Astrocyte of the spinal cord (primary cell): ENCODE data around the gene MYO3B.

ENCODE experiments used
- DNase-seq: peaks from one replicate; pipeline ENCODE4 v3.0.0; 2011; ENCODE audit warnings: low read depth, low spot score
- H3K4me3 ChIP-seq: 2 replicates; pipeline ENCODE4 v1.5.1; 2011; ENCODE audit warnings: low read depth, mild to moderate bottlenecking, low read length, moderate library complexity
- in situ Hi-C: cut with HindIII; loops from 2 replicates; pipeline ENCODE4 v1.10.0; 2017; ENCODE audit warnings: low sequenced_read_pairs
- TF ChIP-seq, protein P1 (sequence below): IDR thresholded peaks from 2 replicates; pipeline ENCODE4 v1.5.1; 2012; ENCODE audit warnings: low read depth, mild to moderate bottlenecking, low read length, inconsistent platforms

The MYO3B gene

DNA sequence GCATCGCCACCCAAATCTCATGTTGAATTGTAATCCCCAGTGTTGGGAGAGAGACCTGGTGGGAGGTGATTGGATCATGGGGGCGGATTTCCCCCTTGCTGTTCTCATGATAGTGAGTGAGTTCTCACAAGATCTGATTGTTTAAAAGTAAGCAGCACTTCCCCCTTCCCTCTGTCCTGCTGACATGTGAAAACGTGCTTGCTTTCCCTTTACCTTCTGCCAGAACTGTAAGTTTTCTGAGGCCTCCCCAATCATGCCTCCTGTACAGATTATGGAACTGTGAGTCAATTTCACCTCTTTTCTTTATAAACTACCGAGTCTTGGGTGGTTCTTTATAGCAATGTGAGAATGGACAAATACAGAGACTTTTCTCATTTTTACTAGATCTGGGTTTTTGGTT lies 375.8 kb downstream of the MYO3B start:
- no peak for DNase-seq
- TF ChIP-seq, protein P1, sequence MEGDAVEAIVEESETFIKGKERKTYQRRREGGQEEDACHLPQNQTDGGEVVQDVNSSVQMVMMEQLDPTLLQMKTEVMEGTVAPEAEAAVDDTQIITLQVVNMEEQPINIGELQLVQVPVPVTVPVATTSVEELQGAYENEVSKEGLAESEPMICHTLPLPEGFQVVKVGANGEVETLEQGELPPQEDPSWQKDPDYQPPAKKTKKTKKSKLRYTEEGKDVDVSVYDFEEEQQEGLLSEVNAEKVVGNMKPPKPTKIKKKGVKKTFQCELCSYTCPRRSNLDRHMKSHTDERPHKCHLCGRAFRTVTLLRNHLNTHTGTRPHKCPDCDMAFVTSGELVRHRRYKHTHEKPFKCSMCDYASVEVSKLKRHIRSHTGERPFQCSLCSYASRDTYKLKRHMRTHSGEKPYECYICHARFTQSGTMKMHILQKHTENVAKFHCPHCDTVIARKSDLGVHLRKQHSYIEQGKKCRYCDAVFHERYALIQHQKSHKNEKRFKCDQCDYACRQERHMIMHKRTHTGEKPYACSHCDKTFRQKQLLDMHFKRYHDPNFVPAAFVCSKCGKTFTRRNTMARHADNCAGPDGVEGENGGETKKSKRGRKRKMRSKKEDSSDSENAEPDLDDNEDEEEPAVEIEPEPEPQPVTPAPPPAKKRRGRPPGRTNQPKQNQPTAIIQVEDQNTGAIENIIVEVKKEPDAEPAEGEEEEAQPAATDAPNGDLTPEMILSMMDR = no peak
- no peak overlapping the region for H3K4me3 ChIP-seq
- in situ Hi-C loops = no loop called here

DNA sequence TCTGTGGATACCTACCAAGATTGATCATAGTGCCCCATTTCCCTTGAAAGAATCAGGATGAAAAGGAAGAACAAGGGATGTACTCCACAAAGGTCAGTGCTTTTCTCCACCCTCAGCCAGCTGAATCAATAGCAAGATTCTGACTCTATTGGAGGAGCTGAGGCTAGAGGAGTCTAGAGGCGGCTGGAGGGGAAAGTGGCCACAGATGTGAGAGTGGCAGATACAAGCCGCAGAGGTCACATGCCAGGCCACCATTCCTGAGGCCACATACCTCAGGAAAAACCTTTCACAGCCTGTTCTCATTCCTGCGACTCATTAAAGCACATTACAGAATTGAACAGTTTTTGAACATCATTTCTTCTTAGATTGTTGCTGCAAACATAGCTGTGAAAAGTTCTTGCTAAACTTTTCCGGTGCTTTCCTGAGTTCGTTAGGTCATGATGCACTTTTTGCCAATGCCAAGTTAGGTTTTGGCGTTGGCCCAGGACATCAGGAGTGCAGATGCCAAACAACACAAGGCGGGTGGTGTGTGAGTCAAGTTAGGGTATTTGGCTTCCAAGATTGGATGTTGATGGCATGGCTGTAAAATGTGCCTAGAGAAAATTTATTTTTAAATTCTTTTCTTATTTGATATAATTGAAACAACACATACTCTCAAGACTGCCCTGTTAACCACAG lies 376.5 kb downstream of the MYO3B start:
- H3K4me3 ChIP-seq = no peak overlapping the region
- peak; percentile 78 for DNase-seq
- TF ChIP-seq, protein P1 = no peak
- in situ Hi-C loops = no loop called here

DNA sequence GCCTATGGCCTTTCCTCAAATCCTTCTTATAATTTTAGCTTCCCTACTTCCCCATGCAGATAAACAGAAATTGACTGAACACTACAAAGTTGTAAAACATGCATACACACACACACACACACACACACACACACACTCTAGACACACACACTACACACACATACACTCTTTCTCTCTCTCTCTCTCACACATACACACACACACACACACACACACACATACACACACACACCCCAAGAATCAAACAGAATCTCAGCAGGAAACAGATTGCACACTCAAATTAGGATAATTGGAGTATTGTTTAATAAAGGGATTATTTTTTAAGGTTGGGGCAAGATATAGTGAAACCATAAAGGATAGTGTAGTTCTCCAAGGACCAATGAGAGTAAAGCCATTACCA lies 385.0 kb downstream of the MYO3B start:
- TF ChIP-seq, protein P1 = no peak
- in situ Hi-C loops = no loop called here
- no peak for DNase-seq
- H3K4me3 ChIP-seq = no peak overlapping the region

DNA sequence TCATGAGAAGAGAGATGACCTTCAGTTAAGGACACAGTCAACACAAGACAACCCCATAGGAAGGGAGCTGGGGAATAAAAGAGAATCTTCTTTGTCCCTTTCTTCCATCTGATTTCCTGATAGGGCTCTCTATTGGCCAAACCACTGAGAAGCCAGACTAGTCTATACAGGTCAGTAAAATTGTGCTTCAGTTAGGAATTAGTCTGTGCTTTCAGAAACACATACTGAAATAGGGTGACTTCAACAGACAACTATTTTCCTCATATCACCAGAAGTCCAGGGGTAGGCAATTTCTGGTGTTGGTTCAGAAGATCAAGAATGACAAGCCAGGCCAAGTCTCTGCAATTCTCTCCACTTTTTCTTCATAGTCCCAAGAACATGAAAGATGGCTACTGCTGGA lies 385.5 kb downstream of the MYO3B start:
- H3K4me3 ChIP-seq = no peak overlapping the region
- in situ Hi-C loops = no loop called here
- DNase-seq = no peak
- TF ChIP-seq, protein P1 = no peak

DNA sequence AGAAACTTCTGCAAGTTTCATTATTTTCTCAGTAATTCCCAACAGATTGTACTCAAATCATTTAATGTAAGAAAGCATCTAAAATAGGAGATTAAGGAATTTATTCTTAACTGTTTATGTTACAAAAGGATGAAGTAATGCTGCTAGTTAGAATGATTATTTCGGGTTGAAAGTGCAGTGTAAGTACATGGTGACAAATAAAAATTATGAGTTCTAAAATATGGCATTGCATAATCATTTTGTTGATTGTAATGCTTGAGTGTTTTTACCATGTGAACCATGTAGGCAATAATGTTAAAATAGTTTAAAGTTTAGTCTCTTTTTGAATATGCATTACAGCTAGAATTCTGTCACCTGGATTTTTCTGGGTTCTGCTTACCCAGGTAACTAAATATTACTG lies 388.2 kb downstream of the MYO3B start:
- in situ Hi-C loops = no loop called here

DNA sequence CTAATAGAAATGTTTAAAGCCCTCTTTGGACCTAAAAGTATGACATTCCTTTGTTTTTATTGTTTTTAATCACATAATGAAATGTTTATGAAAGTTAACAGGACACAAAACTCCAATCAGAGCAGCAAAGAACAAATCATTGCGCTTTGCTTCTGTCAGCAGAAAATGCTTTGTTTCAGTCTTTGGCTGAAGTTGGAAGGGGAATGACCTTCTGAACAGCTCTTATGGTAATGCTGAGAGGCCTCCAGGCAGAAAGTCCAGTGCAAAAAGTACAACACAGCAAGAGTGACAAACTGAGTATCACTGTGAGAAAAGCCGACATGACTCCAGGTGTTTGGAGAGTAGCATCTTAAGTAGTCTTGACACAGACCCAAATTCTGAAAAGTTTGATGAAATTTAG lies 389.5 kb downstream of the MYO3B start:
- in situ Hi-C loops = no loop called here
- H3K4me3 ChIP-seq = no peak overlapping the region
- TF ChIP-seq, protein P1 = no peak
- DNase-seq = no peak

More for the DNA sequence above, 388.2 kb downstream of the MYO3B start:
- H3K4me3 ChIP-seq = no peak overlapping the region
- DNase-seq = no peak
- TF ChIP-seq, protein P1 = no peak
